HG02588 (cell line): ENCODE measurements around the gene DGCR6.
"Not testable (repeated sequence)": the region's sequence is repeated elsewhere in the genome, so short reads cannot be mapped to it uniquely, and the experiment has no call there.

Source experiments
- ATAC-seq: cut with Tn5 transposase; IDR thresholded peaks from one replicate; pipeline ENCODE4 v1.9.1; 2021; ENCODE audit warnings: mild to moderate bottlenecking, moderate library complexity; ENCODE audit not compliant: unreplicated experiment

The DGCR6 gene

GRCh38 chr22:18929459-18929858, 23.3 kb downstream of the DGCR6 start:
- ATAC-seq, result no peak

GRCh38 chr22:18931905-18932652, 26.0 kb downstream of the DGCR6 start:
- ATAC-seq, result no peak

- no peak for ATAC-seq
These were observed 27.8 kb downstream of the DGCR6 start for GRCh38 chr22:18933914-18934313.

GRCh38 chr22:18934688-18935087, 28.6 kb downstream of the DGCR6 start:
- ATAC-seq, result not testable (repeated sequence)

GRCh38 chr22:18935889-18936529, 29.9 kb downstream of the DGCR6 start, which contains the start of gene PRODH:
Gene PRODH, minus strand, starts transcription at chr22:18936293. Its CDS starts 6 bp downstream, at chr22:18936287.
- ATAC-seq, result no peak

GRCh38 chr22:18938691-18939090, 32.6 kb downstream of the DGCR6 start:
- ATAC-seq, result not testable (repeated sequence)

GRCh38 chr22:18947105-18947504, 41.0 kb downstream of the DGCR6 start:
- ATAC-seq, result not testable (repeated sequence)

GRCh38 chr22:18947905-18948304, 41.8 kb downstream of the DGCR6 start:
- ATAC-seq, result no peak

GRCh38 chr22:18950141-18950540, 44.0 kb downstream of the DGCR6 start:
- ATAC-seq, result no peak

GRCh38 chr22:18952022-18952421, 45.9 kb downstream of the DGCR6 start:
- ATAC-seq, result no peak

GRCh38 chr22:18953128-18953527, 47.0 kb downstream of the DGCR6 start:
- ATAC-seq, result not testable (repeated sequence)

- not testable (repeated sequence) for ATAC-seq
These were observed 48.3 kb downstream of the DGCR6 start for GRCh38 chr22:18954303-18954989.

GRCh38 chr22:18954990-18955571, 49.0 kb downstream of the DGCR6 start:
- no peak for ATAC-seq

GRCh38 chr22:18955696-18956095, 49.6 kb downstream of the DGCR6 start:
- no peak for ATAC-seq

- ATAC-seq, result not testable (repeated sequence)
These were observed 50.2 kb downstream of the DGCR6 start for GRCh38 chr22:18956121-18956895.

GRCh38 chr22:18956956-18957355, 50.8 kb downstream of the DGCR6 start:
- not testable (repeated sequence) for ATAC-seq

GRCh38 chr22:18957621-18958320, 51.7 kb downstream of the DGCR6 start:
- not testable (repeated sequence) for ATAC-seq

GRCh38 chr22:18958321-18958705, 52.2 kb downstream of the DGCR6 start:
- not testable (repeated sequence) for ATAC-seq

- not testable (repeated sequence) for ATAC-seq
These were observed 52.6 kb downstream of the DGCR6 start for GRCh38 chr22:18958738-18959137.

GRCh38 chr22:18959266-18959665, 53.1 kb downstream of the DGCR6 start:
- not testable (repeated sequence) for ATAC-seq
